Nasal cavity respiratory epithelium epithelial cell of viscerocranial mucosa (primary cell): ENCODE measurements around the gene PPP4R3B. TPM values are rescaled to one million over a fixed set of nuclear protein-coding genes. Genes with fewer than 3 reads are reported as not detected.

ENCODE experiments used
- total RNA-seq: library from RNA; depleted of rRNA; stranded (reverse); fragments of >200 nt; gene quantifications from 2 replicates; pipeline ENCODE4 v1.2.3, GENCODE V29; 2014

Gene PPP4R3B
- total RNA-seq = 75.5 and 86.8 TPM in 2 replicates

GRCh38 chr2:55617175-55618024, at the start of gene PPP4R3B:
Gene PPP4R3B, minus strand, starts transcription at chr2:55617622. Its CDS starts 337 bp downstream, at chr2:55617285.

Other genes with a start within 250 kb of the PPP4R3B start
- gene CCDC88A, start 197.8 kb downstream of the PPP4R3B start, total RNA-seq = 20.5 and 23.5 TPM in 2 replicates
- 15.5 and 23.6 TPM in 2 replicates for gene CFAP36, start 97.9 kb downstream of the PPP4R3B start, total RNA-seq
- 37.0 and 55.4 TPM in 2 replicates for gene PNPT1, start 76.2 kb upstream of the PPP4R3B start, total RNA-seq